Body of pancreas (tissue), 4 donors: Measurements from ENCODE around the gene ZNF705A.
"Not testable (repeated sequence)": the region's sequence is repeated elsewhere in the genome, so short reads cannot be mapped to it uniquely, and the experiment has no call there.

Experiments used
- POLR2A ChIP-seq, 3 donors: fragments of 450-650 bp; IDR thresholded peaks; one replicate each; pipeline ENCODE4 v1.6.1; 2016; ENCODE audit warnings: antibody characterized with exemption in 3 of 3, mild to moderate bottlenecking in 2 of 3
- TF ChIP-seq, protein P1 (sequence below), 7 experiments: fragments of 450-650 bp in 4 of 7; fragments of 200-600 bp in 3 of 7; sonication (generic) in 3 of 7; IDR thresholded peaks; one replicate each; pipeline ENCODE4 v1.5.1; 2016 to 2019; ENCODE audit warnings: antibody characterized with exemption in 7 of 7

DNA sequence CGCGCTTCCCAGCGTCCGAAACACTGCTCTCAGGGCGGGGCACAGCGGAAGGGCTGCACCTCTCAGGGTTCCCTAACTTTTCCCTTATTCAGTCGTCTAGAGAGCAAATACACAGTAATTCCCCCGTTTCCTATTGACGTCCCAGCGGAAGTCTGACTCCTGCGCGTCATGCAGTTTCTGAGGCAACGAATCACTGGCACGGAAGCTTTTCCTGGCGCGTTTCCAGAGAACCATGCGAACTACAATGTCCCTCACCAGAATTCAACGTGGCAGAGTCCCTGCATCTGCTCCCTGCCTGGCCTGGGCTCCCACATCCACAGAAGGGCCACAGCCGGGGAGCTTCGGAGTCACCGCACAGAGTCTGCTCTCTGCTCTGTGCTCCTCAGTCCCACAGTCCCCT is 64.6 kb downstream of the ZNF705A start:
- TF ChIP-seq, protein P1, sequence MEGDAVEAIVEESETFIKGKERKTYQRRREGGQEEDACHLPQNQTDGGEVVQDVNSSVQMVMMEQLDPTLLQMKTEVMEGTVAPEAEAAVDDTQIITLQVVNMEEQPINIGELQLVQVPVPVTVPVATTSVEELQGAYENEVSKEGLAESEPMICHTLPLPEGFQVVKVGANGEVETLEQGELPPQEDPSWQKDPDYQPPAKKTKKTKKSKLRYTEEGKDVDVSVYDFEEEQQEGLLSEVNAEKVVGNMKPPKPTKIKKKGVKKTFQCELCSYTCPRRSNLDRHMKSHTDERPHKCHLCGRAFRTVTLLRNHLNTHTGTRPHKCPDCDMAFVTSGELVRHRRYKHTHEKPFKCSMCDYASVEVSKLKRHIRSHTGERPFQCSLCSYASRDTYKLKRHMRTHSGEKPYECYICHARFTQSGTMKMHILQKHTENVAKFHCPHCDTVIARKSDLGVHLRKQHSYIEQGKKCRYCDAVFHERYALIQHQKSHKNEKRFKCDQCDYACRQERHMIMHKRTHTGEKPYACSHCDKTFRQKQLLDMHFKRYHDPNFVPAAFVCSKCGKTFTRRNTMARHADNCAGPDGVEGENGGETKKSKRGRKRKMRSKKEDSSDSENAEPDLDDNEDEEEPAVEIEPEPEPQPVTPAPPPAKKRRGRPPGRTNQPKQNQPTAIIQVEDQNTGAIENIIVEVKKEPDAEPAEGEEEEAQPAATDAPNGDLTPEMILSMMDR (IDR thresholded peaks at IDR 0.05): not testable (repeated sequence)
- TF ChIP-seq POLR2A (IDR thresholded peaks at IDR 0.05): not testable (repeated sequence)
